Duodenal mucosa (tissue), 2 donors: ENCODE data around the gene CENPX.

Source experiments
- H3K27ac ChIP-seq: one replicate; pipeline ENCODE4 v1.7.0; 2013; ENCODE audit warnings: low read depth, low read length
- H3K27me3 ChIP-seq, 2 donors: one replicate each; pipeline ENCODE4 v1.7.0; 2013; ENCODE audit warnings: low read length in 2 of 2, control low read depth in 1 of 2; ENCODE audit not compliant: insufficient read depth in 2 of 2, control insufficient read depth in 1 of 2
- H3K36me3 ChIP-seq, 2 donors: one replicate each; pipeline ENCODE4 v1.7.0; 2013; ENCODE audit warnings: low read length in 2 of 2, control low read depth in 1 of 2; ENCODE audit not compliant: insufficient read depth in 2 of 2, control insufficient read depth in 1 of 2
- H3K4me1 ChIP-seq, 2 donors: one replicate each; pipeline ENCODE4 v1.7.0; 2013; ENCODE audit warnings: low read length in 2 of 2, control low read depth in 1 of 2; ENCODE audit not compliant: insufficient read depth in 2 of 2, control insufficient read depth in 1 of 2
- H3K4me3 ChIP-seq, 2 donors: one replicate each; pipeline ENCODE4 v1.7.0; 2013; ENCODE audit warnings: low read length in 2 of 2, low read depth in 1 of 2
- H3K9ac ChIP-seq, 2 donors: one replicate each; pipeline ENCODE4 v1.7.0; 2013; ENCODE audit warnings: low read length in 2 of 2, low read depth in 1 of 2
- H3K9me3 ChIP-seq, 2 donors: one replicate each; pipeline ENCODE4 v1.7.0; 2013; ENCODE audit warnings: low read length in 2 of 2, control low read depth in 1 of 2; ENCODE audit not compliant: control insufficient read depth in 1 of 2

Gene CENPX

DNA sequence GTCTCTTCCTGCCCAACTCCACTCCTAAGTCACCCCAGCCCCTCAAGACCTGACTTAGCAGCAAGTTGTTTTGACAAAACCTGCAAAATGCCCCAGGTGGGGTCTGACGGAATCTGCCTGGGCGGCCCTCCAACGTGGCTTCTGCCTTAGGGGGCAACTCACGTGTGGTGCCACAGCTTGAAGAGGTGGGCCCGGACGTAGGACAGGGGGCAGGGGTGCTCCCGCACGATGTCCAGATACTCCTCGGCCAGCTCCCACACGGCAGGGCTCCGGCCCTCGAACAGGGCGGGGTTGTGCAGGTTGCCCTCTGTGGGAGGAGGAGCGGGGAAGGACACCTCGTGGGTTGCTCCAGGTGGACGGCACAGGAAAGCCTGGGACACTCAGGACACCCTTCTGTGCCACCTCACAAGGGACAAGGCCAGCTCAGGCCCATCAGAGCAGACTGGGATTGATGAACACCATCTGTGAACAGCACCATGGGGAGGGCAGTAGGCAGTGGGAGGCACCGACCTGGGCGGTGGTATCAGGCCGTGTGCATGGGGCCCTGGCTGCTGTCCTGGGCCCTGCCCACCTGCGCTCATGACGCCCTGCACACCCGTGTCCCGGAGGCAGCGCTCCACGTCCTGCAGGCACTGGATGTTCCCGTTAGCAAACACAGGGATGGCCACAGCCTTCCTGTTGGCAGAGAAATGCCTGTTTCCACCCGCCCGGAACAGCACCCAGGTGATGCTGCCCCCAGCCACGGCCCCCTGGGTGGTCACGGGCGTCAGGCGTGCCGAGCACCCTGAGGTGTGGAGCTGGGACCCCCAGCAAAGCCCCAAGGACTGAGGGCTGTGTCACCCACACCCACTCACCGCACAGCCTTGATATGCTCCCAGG is 38.6 kb upstream of the CENPX start:
- peaks cover 13 to 16% of the 10 kb centered on the region in 2 donors for H3K4me1 ChIP-seq
- H3K4me3 ChIP-seq: no peak overlapping the region
- peaks cover 15 to 66% of the 10 kb centered on the region in 2 donors for H3K36me3 ChIP-seq
- H3K9ac ChIP-seq: no peak overlapping the region
- no peaks in the 10 kb centered on the region for H3K9me3 ChIP-seq
- no peaks in the 10 kb centered on the region for H3K27me3 ChIP-seq
- no peak overlapping the region for H3K27ac ChIP-seq

DNA sequence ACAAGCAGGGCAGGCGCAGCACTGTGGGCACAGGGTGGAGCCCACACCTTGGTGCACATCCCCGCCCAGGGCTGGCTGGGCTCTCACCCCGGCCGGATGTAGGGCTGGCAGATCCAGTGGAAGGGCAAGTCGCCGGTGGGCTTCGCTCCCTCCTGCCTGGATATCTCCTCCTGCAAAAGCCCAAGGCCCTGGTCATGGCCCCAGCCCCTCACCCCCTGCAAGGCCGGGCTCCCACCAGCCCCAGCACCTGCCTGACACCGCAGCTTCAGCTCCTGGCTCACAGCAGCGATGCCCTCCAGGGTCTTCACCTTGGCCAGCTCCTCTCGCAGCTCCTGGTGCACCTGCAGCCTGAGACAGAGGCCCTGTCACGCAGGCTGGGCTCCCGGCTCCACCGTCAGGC is 37.9 kb upstream of the CENPX start:
- no peak overlapping the region for H3K9ac ChIP-seq
- peaks cover 9 to 16% of the 10 kb centered on the region in 2 donors for H3K4me1 ChIP-seq
- no peak overlapping the region for H3K27ac ChIP-seq
- no peak overlapping the region for H3K4me3 ChIP-seq
- peaks cover 15 to 73% of the 10 kb centered on the region in 2 donors for H3K36me3 ChIP-seq
- H3K9me3 ChIP-seq: no peaks in the 10 kb centered on the region
- no peaks in the 10 kb centered on the region for H3K27me3 ChIP-seq

GRCh38 chr17:82060001-82060380 is 37.3 kb upstream of the CENPX start:
- Histone ChIP-seq H3K27me3 (no peaks in the 10 kb centered on the region), H3K27ac (no peak overlapping the region), H3K4me3 (no peak overlapping the region), H3K4me1 (peaks cover 8 to 13% of the 10 kb centered on the region in 2 donors), H3K36me3 (peaks cover 19 to 77% of the 10 kb centered on the region in 2 donors), H3K9me3 (no peaks in the 10 kb centered on the region), H3K9ac (no peak overlapping the region)

GRCh38 chr17:82059272-82060000 is 36.8 kb upstream of the CENPX start:
- Histone ChIP-seq H3K4me1 (peaks cover 2 to 8% of the 10 kb centered on the region in 2 donors), H3K36me3 (peaks cover 21 to 82% of the 10 kb centered on the region in 2 donors), H3K27ac (no peak overlapping the region), H3K4me3 (no peak overlapping the region), H3K9ac (no peak overlapping the region), H3K27me3 (no peaks in the 10 kb centered on the region), H3K9me3 (no peaks in the 10 kb centered on the region)

DNA sequence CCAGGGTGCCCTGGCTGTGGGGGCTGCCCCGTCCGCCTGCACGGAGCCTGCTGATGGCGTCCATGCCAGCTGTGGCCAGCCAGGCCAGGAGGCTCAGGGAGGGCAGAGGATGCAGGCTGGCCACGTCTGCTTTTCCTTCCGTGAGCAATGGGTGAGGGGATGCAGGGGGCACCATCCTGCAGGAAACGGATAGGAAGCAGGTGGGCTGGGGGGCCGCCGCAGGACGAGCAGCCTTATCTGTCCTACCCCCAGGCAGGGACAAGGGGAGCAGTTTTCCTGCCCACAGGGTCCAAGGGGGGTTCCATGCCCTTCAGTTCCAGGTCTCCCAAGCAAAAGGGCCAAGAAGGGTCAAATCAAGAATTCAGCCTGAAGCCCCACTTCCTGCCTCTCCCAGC is 36.2 kb upstream of the CENPX start:
- H3K27ac ChIP-seq: no peak overlapping the region
- peaks cover 21 to 87% of the 10 kb centered on the region in 2 donors for H3K36me3 ChIP-seq
- H3K9ac ChIP-seq: no peak overlapping the region
- no peaks in the 10 kb centered on the region for H3K9me3 ChIP-seq
- H3K4me3 ChIP-seq: no peak overlapping the region
- H3K27me3 ChIP-seq: no peaks in the 10 kb centered on the region
- peaks cover 0 to 2% of the 10 kb centered on the region in 2 donors for H3K4me1 ChIP-seq

GRCh38 chr17:82058230-82058854 is 35.7 kb upstream of the CENPX start:
- Histone ChIP-seq H3K27me3 (no peaks in the 10 kb centered on the region), H3K9me3 (no peaks in the 10 kb centered on the region), H3K4me3 (no peak overlapping the region), H3K9ac (no peak overlapping the region), H3K4me1 (peaks cover 2 to 5% of the 10 kb centered on the region in 2 donors), H3K36me3 (peaks cover 20 to 91% of the 10 kb centered on the region in 2 donors), H3K27ac (no peak overlapping the region)

GRCh38 chr17:82056729-82057621 is 34.3 kb upstream of the CENPX start:
- Histone ChIP-seq H3K36me3 (peaks cover 20 to 80% of the 10 kb centered on the region in 2 donors), H3K4me3 (no peak overlapping the region), H3K27ac (no peak overlapping the region), H3K9me3 (no peaks in the 10 kb centered on the region), H3K9ac (no peak overlapping the region), H3K4me1 (peaks cover 11 to 18% of the 10 kb centered on the region in 2 donors), H3K27me3 (no peaks in the 10 kb centered on the region)

GRCh38 chr17:82055965-82056728 is 33.5 kb upstream of the CENPX start:
- Histone ChIP-seq H3K36me3 (peaks cover 16 to 74% of the 10 kb centered on the region in 2 donors), H3K27me3 (no peaks in the 10 kb centered on the region)

More at GRCh38 chr17:82055965-82056728, 33.5 kb upstream of the CENPX start:
- no peak overlapping the region for H3K4me3 ChIP-seq
- no peaks in the 10 kb centered on the region for H3K9me3 ChIP-seq
- H3K27ac ChIP-seq: no peak overlapping the region
- no peak overlapping the region for H3K9ac ChIP-seq
- peaks cover 11 to 18% of the 10 kb centered on the region in 2 donors for H3K4me1 ChIP-seq
